CD1c-positive myeloid dendritic cell (primary cell): ENCODE results near the gene NME9.

Experiments used
- DNase-seq: peaks from one replicate; pipeline ENCODE4 v3.0.0-alpha.2; 2016; ENCODE audit errors: extremely low spot score

Gene NME9

DNA sequence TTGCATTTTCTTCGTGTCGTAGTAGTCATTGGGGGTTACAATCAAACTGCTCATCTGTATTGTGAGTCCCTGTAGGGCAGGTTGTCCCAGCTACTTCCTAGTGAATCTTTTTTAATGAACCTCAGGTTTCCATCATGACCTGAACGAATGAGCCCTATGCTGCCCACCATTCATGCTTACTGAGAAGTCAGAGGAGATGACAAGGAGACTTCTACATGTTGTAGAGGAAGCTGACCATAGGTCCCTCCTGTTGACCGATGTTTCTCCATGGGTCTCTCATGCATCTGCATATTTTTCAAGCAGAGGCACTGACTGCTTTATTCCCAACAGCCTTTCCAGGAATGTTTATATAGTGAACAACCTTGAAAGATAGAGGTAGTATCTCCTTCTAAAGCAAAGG, 5.0 kb upstream of the NME9 start:
- no peak for DNase-seq

DNA sequence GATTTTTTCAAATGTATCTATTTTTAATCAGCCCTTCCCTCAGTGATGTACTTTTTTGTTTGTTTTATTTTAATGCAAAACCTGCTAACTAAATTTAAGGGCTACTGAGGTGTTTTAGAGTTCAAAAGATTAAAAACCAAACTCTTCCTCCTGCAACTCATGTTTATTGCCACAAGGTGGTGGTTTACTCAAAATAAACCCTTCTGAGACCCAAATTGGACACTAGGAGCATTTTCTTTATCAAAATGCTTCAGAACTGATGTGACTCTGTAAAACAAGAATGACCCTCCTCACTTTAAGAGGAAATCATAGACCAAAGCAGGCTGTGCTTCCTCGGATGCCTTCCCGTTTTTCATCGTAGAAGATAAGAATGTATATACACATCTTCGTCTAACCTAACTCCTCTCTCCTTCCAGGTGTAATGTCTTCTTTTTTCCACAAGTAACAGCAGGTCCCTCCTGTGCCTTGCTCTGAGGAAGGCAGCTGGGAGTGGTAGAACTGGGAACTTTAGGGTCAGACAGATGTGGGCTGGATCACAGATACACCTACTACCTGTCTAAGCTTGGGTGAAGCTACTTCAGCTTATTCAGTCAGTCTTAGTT, 2.9 kb upstream of the NME9 start:
- DNase-seq = peak; percentile 63

DNA sequence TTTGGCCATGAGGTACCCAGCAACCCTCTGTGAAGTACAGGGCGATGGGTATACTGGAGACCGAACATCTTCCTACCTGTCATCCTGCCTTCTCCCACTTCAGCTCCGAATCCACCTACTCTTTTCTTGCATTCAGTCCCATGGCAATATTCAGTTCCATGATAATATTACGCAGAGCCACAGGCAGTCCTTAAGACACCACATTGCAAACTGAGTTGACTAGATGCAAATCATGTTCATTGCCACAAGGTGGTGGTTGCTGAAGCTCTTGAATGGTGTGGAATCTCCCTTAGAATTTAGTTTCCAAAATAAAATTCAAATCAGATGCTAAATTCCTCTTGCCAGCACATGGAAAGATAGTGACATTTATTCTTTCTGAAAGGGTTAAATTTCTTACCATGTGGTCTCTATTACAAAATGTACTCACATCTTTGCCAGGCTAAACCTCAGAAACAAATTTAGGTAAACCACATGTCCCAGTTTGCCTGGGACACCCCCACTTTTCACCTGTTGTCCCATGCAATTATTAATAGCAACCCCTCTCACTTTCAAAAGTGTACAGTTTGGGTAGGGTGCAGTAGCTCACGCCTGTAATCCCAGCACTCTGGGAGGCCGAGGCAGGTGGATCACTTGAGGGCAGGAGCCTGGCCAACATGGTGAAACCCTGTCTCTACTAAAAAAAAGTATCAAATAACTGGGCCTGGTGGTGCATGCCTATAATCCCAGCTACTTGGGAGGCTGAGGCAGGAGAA, 1.7 kb upstream of the NME9 start:
- no peak for DNase-seq

DNA sequence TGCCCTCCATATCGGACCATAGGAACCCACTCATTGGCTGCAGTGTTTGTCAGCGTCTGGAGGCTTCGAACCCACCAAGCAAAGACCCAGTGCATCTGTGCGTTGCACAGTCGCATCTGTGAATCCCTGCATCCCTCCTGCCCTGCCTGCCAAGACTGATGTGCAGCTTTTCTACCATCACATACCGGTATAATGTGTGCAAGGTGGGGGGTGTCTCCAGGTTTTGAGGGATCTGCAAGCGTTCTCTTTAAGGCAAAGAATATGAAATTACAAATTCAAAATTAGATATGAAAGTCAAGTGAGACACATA, 288 bp upstream of the NME9 start:
- DNase-seq = no peak

DNA sequence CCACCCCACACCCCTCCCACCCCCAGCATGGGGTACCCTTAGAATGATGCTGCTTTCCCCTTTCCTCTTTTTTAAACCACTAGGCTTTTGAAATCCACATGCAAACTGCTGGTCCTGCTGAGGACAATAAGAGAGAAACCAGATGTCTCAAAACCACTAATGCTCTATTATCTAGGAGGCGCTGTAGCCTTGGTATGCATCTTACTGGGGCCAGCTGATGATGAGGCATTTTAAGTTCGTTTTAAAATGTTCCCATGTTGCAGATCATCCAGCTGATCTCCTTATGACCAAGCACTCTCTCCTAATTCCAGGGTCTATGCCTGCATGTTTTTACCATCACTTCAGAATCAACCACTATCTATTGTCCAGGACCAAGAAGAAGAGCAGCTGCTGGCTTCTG, 1.3 kb downstream of the NME9 start:
- DNase-seq = peak; percentile 20

DNA sequence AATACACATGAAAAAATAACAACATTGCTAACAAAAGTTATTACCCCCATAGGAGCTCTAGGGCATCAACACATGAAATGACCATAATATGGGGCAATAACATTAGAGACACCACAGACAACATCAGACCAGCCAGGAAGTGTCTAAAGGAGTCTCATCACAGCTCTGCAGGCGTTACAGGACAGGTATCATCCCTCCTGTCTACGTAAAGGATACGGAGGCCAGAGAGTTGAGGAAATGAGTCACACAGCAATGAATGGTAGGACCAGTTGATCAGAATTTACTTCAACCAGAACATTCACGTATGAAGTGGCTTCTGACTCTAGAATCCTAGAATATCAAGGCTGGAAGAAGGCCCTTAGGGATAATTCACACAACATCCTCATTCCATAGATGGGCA, 1.8 kb downstream of the NME9 start:
- no peak for DNase-seq

DNA sequence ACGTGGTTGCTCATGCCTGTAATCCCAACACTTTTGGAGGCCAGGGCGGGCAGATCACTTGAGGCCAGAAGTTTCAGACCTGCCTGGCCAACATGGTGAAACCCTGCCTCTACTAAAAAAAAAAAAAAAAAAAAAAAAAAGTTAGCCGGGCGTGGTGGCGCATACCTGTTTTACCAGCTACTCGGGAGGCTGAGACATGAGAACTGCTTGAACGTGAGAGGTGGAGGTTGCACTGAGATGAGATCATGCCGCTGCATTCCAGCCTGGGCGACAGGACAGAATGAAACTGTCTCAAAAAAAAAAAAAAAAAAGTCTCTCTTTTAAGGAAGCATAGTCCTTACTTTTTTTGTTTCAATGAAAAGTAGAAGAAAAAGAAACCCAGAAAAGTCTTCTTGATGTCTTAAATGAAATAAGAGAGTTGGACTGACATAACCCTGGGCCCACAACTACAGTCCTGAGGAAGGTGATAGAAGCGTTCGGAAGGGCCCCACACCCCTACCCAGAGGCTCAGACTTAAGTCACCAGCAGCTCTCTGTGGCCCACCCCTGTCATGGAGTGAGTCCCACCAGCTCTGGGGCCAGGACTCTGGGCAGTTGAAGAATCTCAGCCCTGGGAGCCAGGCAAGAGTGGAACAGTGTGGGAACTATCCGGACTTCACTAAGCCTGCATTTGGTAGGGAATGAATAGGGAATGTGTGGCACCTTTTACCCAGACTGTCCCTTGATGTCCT, 2.6 kb downstream of the NME9 start:
- no peak for DNase-seq

DNA sequence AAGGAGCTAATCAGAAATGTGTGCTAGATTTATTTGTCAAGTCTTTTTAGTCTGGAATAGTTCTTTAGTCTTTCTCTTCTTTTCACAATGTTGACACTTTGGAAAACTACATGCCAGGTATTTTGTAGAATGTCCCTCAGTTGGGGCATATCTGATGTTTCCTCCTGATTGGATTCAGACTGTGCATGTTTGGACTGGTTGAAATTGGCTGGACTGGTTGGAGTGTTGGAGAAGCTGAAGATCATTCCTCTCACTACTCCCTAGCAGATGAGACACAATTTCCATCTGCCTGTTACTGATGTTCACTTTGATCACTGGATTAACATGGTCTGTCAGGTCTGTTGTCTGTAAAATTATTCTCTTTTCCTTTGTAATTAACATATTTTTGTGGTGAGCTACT, 3.7 kb downstream of the NME9 start:
- DNase-seq = no peak

DNA sequence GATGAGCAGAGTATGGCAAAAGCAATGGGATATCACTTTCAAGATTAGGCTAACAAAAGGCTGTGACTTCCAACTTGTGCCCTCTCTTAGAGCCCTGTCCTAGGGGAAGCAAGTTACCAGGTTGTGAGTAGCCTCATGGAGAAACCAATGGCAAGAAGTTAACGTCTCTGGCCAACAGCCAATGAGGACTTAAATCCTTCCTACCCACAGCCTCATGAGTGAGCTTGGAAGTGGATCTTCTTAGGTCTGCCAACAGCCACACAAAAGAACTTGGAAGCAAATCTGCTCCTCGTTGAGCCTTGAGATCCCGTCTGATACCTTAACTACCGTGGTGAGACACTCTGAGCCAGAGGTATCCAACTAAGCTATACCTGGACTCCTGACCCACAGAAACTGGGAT, 5.7 kb downstream of the NME9 start:
- no peak for DNase-seq

DNA sequence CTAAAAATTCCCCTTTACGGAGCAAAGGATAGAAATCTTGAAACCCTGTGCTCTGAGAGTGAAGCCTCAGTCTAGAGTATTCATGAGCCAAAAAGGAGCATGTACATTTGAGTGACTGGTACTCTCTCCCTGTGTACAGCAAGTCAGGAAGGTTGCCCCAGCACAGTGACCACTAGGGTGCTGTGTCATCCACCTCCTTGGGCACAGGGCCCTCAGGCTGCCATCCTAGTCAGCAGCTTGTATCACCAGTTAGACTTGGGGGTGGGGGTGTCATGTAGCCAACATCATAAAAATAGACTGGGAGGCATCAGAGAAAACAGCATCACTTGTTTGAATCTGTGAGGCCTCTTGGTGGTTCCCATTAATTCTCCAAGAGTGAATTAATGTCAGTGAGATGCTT, 12.0 kb downstream of the NME9 start:
- DNase-seq = no peak

DNA sequence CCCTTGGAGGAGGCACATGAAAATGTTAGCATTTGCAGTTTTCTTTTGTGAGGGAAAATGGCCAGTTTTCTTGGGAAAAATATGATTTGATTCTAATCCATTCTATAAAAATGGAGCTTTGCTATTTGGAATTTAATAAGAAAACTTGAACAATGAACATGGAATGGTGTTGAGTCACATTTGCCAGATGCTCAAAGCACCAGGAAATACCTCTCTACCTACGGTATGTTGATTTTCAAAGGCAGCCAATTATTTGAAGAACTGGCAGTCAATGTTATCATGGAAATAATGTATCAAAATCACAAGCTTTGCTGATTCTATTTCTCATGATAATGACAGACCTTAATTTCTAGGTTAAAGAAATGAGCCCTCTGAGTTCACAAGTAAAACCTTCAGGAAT, 14.9 kb downstream of the NME9 start:
- no peak for DNase-seq

DNA sequence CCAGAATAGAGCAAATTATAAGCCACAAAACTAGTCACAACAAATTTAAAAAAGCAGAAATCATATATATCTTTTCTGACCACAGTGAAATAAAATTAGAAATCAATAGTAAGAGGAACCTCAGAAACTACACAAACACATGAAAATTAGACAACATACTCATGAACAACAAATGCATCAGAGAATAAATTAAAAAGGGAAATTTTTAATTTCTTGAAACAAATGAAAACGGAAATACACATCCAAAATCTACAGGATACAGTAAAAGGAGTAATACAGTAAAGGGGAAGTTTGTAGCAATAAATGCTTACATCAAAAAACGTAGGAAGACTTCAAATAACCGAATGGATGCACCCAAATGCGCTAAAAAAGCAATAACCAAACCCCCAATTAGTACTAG, 19.2 kb downstream of the NME9 start:
- no peak for DNase-seq

DNA sequence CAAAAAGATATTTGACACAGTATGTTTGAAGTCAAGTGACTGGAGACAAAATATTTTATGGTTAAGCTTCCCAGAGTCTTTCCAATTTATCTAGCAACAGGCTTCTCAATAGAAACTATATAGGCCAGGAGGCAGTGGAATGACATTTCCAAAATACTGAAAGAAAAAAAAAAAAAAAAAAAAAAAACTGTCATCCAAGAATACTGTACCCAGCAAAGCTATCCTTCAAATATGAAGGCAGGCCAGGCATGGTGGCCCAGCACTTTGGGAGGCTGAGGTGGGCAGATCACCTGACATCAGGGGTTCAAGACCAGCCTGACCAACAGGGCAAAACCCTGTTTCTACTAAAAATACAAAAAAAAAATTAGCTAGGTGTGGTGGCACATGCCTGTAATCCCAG, 20.9 kb downstream of the NME9 start:
- no peak for DNase-seq

DNA sequence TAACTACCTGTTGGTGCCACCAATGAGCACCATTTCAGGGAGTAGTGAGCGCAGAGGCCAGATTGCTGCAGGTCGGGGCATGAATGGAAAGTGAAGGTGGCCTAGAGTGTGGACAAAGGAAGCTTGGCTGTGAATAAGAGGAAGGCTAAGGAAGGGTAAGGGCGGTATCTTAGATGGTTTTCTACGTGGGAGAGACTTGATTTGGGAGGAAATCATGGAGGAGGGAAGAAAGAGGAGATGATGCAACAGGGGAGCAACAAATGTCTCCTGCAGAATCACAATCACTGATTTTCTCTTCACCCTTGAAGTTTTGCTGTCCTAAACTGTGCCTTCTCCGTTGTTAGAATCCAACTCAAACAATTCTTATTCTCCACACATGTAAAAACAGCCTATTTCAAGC, 21.8 kb downstream of the NME9 start:
- DNase-seq = no peak

DNA sequence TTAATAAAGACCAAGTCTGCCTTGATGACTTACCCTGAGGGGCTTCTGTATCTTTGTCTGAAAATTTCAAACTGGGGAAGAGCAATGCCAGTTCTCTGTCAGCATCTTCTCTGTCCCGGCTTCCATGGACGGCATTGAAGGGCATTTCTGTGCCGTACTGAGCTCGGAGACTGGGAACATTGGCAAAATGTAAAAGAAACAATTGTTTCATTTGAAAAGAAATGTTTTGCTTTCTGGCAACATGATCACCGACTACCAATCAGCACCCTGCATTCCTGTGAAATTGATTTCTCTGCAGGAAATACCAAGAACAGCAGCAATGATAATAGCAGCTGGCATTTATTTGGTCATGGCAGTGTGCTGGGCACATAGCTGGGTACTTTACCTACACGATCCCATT, 26.2 kb downstream of the NME9 start:
- DNase-seq = no peak

DNA sequence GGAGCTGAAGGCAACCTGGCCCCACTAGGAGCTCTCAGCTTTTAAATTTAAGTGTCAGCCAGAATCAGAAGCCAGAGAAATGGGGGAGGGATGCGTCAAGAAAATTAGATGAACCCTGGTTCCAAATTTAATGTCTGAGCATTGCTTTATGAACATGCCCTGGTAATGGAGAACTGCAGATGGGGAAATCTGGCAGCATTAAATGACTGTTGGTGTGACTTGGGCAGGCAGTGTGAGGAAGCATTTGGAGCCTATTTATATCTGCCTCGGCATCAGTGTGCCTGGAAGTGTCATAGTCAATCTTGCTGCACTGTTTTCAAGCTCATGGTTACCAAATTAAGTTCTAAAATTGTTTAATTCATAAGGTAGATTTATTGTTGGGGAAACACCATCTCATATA, 29.0 kb downstream of the NME9 start:
- DNase-seq = no peak

DNA sequence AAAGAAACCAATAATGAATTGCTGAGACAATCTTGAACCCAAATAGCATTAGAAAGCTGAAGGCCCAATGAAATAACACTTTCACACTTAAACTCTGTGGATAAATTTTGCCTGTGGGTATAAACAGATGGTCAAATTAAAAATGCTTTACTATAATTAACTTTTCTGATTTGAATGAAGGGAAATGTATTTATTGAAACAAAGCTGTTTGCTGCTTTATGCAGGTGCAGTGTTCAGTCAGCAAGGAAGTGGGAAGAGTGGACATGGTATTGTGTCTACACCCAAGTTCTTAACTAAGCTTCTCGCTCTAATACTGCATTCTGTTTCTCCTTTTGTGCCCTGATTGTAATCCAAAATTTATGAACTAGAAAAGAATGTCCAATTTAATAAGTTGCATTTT, 31.8 kb downstream of the NME9 start:
- DNase-seq = no peak

DNA sequence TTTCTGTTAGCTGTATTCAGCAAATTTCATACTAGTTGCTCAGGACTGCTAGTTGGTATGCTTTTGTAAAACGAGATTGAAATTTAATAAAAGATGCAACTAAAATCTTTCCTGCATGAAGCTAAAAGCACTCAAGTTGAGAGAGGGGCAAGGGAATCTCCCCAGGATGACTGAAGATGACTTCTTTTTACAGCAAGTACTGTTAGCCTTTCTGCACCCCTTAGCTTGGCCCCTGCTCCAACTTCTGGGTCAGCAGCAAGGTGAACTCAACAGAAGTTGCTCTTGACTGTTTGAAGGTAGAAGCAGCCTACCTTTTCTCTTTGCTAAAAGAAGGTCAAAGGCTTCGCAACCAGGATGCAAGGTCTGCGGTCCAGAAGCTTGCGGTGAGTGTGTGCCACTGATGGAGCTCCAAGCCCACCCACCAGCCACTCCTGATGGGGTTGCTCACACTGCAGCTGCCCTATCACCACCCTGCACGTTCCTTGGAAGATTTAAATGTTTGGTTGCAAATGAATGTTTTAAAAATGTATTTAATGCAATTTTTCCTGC, 32.5 kb downstream of the NME9 start:
- DNase-seq = no peak

DNA sequence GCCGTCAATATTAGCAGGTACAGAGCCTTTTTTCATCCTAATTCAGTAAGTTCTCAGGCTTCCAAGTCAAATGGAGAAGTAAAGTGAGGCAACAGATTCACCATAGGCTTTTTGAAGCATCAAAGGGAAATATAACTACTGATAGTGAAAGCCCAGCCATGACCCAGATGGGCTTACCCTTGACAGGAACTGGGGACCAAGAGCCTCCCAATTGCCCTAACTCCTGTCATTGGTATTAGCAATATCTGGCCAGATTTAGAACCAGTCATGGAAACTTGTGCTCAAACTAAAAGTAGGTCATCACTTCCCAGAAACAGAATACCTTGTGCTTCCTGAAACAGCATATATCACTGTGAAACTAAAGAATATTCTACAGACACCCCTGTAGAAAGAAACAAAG, 33.0 kb downstream of the NME9 start:
- DNase-seq = no peak

DNA sequence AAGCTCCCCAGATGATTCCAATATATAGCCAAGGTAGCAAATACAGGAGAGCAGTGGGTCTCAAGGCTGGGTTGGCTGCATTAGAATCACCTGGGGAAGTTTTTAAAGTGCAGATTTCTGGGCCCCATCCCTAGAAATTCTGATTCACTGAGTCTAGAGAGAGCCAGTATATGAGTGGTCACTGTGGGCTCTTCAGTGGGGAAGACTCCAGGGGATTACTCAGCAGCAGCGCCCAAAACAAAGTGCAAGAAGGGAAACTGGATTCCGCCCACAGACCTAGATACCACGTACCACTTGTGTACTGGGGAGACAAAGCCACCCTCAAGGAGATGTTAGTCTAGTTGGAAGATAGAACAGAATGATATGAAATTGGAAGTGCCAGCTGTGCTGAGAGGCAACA, 40.0 kb downstream of the NME9 start:
- no peak for DNase-seq

DNA sequence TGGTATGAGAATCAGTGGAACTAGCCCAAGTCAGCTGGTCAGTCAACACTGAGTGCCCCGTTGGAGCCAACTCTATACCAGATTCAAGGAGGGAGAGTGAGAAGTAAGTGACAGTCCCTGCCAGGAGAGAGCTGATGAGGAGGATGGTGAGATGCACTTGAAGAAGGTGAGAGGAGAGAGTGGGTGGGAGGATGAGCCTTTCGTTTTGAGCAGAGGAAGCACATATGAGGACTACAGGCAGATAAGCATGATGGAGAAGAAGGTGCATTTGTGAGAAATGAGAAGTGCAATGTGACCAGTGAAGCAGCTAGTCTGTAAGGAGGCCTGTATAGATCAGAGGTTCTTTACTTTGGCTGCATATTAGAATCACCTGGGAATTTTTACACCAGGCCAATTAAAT, 40.4 kb downstream of the NME9 start:
- DNase-seq = no peak

DNA sequence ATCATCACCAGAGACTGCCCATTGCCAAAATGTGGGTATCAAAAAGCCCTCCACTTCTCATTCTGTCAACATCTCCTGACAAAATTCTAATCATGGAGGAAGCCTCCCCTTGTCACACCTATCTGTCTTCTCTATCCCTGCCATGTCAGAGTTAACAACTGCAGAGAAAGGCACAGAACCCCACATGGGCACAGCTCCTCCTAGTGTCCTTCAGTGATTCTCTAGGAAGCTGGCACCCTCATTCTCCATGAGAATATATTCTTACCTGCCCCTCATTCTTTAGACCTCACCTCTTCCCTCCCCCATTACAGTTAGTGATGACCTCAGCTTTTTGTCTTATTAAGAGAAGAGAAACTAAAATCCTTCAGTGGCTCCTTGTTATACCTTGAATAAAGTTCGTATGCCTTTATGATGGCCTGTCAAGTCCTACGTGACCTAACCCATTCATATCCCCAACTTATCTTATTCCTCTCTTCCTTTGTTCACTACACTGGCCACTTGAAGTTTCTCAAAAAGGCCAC, 44.6 kb downstream of the NME9 start:
- DNase-seq = no peak

DNA sequence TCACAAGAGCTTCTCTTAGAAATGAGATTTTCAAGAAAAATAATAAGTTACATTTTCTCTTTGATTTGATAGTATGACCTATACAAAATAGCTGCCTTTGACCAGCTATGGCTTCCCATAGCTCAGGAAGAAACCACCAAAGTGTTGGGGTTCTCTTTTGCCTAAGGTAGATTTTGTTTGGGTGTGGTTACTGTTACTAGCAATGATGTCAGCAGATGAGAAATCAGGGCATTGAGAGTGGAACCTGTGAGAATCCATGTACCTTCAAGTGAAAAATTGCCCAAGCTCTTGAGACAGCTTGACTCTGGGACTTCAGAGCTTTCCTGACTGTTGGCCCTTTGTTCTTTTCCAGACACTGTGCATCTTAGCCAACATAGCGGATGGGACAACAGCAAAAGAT, 45.6 kb downstream of the NME9 start:
- DNase-seq = no peak
